ENCODE measurements around the gene SMIM28.

SMIM28 gene

GRCh38 chr6:138386897-138387296 is 9.2 kb downstream of the SMIM28 start:
- no peaks in the 10 kb centered on the region for H3K27me3 ChIP-seq
- no peak overlapping the region for H3K9ac ChIP-seq
- H3K36me3 ChIP-seq, result no peaks in the 10 kb centered on the region
- H3K4me2 ChIP-seq, result no peak overlapping the region
- H3K4me3 ChIP-seq, result no peak overlapping the region
- H4K20me1 ChIP-seq, result no peaks in the 10 kb centered on the region
- no peak overlapping the region for H3K27ac ChIP-seq
- H3K9me3 ChIP-seq (replicated peaks in 1 of 11), result no peaks in the 10 kb centered on the region
- TF ChIP-seq Cebpa-rat (IDR thresholded peaks at IDR 0.05), result no peak
- H3K4me1 ChIP-seq, result peaks cover 0 to 6% (median 0%) of the 10 kb centered on the region in 10 experiments; a peak in 2 of 20 replicates

DNA sequence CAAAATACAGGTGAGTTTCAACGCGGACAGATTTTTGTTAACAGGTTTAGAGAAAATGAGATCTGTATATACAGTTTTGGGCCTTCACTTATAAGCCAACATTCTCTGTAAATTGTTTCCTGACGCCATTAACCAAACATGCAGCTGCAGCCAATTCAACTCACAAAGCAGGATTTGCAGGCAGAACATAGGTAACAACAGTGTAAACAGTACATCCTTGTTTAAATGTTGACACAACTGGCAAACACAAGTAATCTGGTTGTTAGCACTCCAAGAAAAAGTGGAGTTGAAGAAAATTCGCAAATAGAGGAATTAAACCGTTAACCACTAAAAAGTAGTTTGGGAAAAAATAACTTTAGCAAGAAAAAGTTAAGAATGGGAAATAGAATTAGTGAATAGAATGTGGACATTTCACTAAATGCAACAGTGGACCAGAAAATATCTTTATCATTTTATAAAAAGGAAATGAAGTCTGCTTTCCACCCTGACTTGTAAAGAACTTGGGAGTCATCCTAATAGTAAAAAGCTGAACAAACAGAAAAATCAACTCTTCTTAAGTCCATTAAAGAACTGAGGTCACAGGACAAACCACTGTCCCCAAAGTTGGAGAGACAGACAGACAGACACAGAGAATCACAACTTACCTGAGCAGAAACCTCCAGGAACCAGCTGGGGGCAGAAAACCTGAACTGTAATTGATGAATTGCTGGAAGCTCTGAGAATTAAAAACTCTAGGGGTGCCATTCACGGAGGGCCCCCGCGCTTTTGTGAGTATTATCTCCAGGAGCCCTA is 10.1 kb downstream of the SMIM28 start:
- H3K4me2 ChIP-seq, result no peak overlapping the region
- no peaks in the 10 kb centered on the region for H3K4me1 ChIP-seq
- H3K27me3 ChIP-seq, result no peaks in the 10 kb centered on the region
- no peaks in the 10 kb centered on the region for H3K36me3 ChIP-seq
- H4K20me1 ChIP-seq, result no peaks in the 10 kb centered on the region
- no peak overlapping the region for H3K4me3 ChIP-seq
- H3K9me3 ChIP-seq (replicated peaks in 1 of 11), result no peaks in the 10 kb centered on the region
- H3K9ac ChIP-seq, result no peak overlapping the region
- TF ChIP-seq Cebpa-rat (IDR thresholded peaks at IDR 0.05), result no peak
- no peak overlapping the region for H3K27ac ChIP-seq

- H4K20me1 ChIP-seq, result no peaks in the 10 kb centered on the region
- H3K9ac ChIP-seq, result no peak overlapping the region
- no peak overlapping the region for H3K27ac ChIP-seq
- peaks cover 9 to 15% (median 10%) of the 10 kb centered on the region in 10 experiments for H3K4me1 ChIP-seq
- no peaks in the 10 kb centered on the region; a peak in 1 of 22 replicates for H3K9me3 ChIP-seq (replicated peaks in 1 of 11)
- H3K36me3 ChIP-seq, result no peaks in the 10 kb centered on the region
- no peak for TF ChIP-seq Cebpa-rat (IDR thresholded peaks at IDR 0.05)
- H3K27me3 ChIP-seq, result no peaks in the 10 kb centered on the region
- no peak overlapping the region for H3K4me3 ChIP-seq
- no peak overlapping the region for H3K4me2 ChIP-seq
Observed at GRCh38 chr6:138389551-138389950, 11.8 kb downstream of the SMIM28 start.

DNA sequence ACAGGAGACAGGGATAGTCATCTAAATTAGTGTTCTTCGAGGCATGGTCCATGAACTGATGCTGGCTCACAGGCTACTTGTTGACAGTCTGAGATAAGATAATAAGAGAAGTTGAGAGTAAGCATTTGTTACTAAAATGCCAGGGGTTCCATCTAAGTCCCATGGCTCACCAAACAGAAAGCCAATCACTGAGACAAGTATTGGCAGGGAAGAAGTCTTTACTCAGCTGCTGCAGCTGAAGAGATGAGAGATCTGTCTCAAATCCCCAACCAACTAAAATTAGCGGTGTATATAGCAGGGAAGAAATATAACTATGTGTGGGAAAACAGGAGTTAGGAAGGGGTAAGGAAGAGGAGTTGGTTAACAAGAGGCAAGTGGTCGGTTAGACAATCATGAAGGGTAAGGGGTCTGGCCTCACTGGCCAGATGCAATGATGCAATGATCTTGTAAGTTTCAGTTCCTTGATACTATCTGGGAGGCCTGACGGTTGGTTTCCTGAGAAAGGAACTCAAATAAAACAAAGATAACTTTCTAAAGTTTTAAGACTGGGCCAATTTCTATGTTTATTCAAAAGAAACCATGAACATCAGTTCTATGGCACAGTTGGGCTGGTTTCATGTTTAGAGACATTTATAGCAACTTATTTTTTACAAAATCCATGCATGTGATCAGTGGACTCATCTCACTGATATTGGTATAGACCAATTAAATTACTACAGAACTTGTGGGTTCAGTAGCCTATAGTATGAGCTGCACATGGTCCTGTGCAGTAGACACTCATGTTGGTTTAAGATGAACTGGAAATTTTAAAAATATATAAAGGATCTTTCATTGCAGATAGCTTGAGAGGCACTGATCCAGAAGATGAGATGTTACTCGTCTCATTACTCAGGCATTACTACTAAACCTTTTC is 16.4 kb downstream of the SMIM28 start:
- Histone ChIP-seq H3K4me1 (peaks cover 13 to 20% (median 14%) of the 10 kb centered on the region in 10 experiments), H3K27me3 (no peaks in the 10 kb centered on the region), H3K36me3 (no peaks in the 10 kb centered on the region), H3K4me3 (no peak overlapping the region), H3K27ac (peak overlapping the region in 9 of 11 experiments; percentile 0 to 56 (median 29); a peak in 13 of 22 replicates), H3K4me2 (peak overlapping the region; percentile 8 to 65 (median 53); a peak in 21 of 22 replicates), H3K9me3 (replicated peaks in 1 of 11) (peaks cover 0 to 3% (median 0%) of the 10 kb centered on the region in 11 experiments; a peak in 1 of 22 replicates), H4K20me1 (no peaks in the 10 kb centered on the region), H3K9ac (no peak overlapping the region)
- TF ChIP-seq Cebpa-rat (IDR thresholded peaks at IDR 0.05), result peak in 6 of 11 experiments; percentile 39 to 59 (median 50); a peak in 6 of 22 replicates

- H4K20me1 ChIP-seq, result no peaks in the 10 kb centered on the region
- peaks cover 0 to 3% (median 0%) of the 10 kb centered on the region in 11 experiments; a peak in 1 of 22 replicates for H3K9me3 ChIP-seq (replicated peaks in 1 of 11)
- H3K36me3 ChIP-seq, result no peaks in the 10 kb centered on the region
- H3K27me3 ChIP-seq, result no peaks in the 10 kb centered on the region
- peaks cover 13 to 20% (median 14%) of the 10 kb centered on the region in 10 experiments for H3K4me1 ChIP-seq
- no peak overlapping the region for H3K4me2 ChIP-seq
- no peak overlapping the region for H3K4me3 ChIP-seq
- TF ChIP-seq Cebpa-rat (IDR thresholded peaks at IDR 0.05), result no peak
- no peak overlapping the region for H3K9ac ChIP-seq
- H3K27ac ChIP-seq, result no peak overlapping the region
Observed at GRCh38 chr6:138396709-138397108, 19.0 kb downstream of the SMIM28 start.

DNA sequence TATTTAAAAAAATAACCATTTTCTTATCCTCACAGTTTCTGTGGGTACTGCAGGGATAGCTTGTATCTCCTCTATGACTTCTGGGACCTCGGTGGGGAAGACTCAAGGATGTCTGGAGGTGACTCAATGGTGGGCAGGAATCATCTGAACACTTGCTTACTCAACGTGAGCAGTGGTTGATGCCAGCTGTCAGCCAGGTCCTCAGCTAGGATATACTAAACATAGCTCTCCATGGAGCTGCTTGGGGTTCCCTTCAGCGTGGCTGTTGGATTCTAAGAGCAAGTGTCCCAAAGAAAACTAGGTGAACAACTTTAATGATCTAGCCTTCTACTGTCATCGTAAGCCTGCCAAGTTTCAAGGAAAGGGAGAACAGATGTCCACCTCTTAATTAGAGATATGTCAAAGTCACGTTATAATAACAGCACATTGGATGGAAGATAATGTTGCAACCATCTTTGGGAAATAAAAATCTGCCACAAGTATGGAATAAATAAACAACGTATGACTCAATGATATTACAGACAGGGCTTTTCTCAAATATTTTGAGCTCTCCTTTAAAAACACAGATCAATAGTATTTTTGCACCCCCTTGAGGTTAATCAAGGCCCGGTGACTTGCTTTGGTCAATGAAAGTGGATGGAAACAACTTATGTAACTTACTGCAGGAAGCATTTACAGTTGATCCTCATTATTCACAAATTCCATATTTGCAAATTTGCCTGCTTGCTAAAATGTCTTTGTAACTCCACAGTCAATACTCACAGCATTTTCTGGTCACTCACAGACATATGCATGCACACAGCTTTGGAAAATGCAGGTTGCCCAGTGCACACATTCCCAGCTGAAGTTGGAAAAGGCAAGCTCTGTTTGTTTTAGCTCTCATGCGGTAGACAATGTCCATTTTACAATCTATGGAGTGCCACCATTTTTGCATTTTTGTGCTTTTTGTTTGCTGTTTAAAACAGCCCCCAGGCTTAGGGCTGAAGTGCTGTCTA is 19.7 kb downstream of the SMIM28 start:
- Histone ChIP-seq H3K9ac (no peak overlapping the region), H4K20me1 (no peaks in the 10 kb centered on the region), H3K36me3 (no peaks in the 10 kb centered on the region), H3K9me3 (replicated peaks in 1 of 11) (peaks cover 0 to 3% (median 0%) of the 10 kb centered on the region in 11 experiments; a peak in 1 of 22 replicates), H3K27ac (no peak overlapping the region), H3K27me3 (no peaks in the 10 kb centered on the region), H3K4me1 (peaks cover 15 to 24% (median 18%) of the 10 kb centered on the region in 10 experiments), H3K4me2 (no peak overlapping the region), H3K4me3 (no peak overlapping the region)
- TF ChIP-seq Cebpa-rat (IDR thresholded peaks at IDR 0.05), result no peak

DNA sequence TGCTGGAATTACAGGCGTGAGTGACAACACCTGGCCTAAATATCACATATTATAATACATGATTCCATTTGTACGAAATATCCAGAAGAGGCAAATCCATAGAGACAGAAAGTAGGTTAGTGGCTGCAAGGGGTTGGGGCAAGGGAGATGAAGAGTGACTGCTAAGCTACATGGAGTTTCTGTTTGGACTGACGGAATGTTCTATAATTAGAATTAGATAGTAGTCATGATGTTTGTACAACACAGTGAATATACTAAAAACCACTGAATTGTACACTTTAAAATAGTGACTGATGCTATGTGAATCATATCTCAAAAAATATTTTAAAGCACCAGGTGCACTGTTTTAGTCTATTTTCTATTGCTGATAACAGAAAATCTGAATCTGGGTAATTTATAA is 22.6 kb downstream of the SMIM28 start:
- Histone ChIP-seq H3K27me3 (no peaks in the 10 kb centered on the region), H3K27ac (no peak overlapping the region), H3K4me1 (peaks cover 11 to 26% (median 22%) of the 10 kb centered on the region in 10 experiments), H3K36me3 (0 out of 22 replicates have a peak, but pooled peaks cover 0 to under 1% (median 0%) of the 10 kb centered on the region in 11 experiments), H3K9me3 (replicated peaks in 1 of 11) (no peaks in the 10 kb centered on the region), H4K20me1 (no peaks in the 10 kb centered on the region), H3K4me2 (no peak overlapping the region), H3K4me3 (no peak overlapping the region), H3K9ac (no peak overlapping the region)
- no peak for TF ChIP-seq Cebpa-rat (IDR thresholded peaks at IDR 0.05)

Measured in BLaER1 treated with 17β-estradiol and CSF1 and Interleukin-3, amounts not matched to agents 10 nM and 100 nM (cell line).